Measurements from ENCODE around the gene SLC8A1.
A peak's percentile ranks its signal among the peaks of the same experiment; 100 is the strongest.

SLC8A1 gene

DNA sequence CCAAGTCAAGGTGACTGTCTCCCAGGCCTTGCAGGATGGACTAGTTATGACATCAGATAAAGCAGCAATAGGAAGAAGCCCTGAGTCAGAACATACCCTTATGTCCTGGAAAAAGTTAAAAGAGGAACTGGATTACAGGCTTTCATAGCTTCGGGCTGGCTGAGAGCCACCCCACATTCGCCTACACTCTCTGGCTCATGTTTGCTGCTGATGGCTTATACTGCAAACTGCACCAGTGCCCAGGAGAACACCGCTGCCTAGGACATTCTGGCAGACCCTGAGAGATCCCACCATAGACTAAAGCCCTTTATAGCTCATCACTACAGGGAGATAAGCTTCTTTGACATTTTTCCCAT is 20.3 kb downstream of the SLC8A1 start:
- no peak overlapping the region for H3K4me3 ChIP-seq (ENCODE audit: low read depth, low read length)
- peak; percentile 52 for DNase-seq (ENCODE audit: low read depth)
- TF ChIP-seq POLR2A (IDR thresholded peaks at IDR 0.05; ENCODE audit: extremely low read depth, insufficient read length), result no peak
- TF ChIP-seq, protein P1, sequence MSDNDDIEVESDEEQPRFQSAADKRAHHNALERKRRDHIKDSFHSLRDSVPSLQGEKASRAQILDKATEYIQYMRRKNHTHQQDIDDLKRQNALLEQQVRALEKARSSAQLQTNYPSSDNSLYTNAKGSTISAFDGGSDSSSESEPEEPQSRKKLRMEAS (IDR thresholded peaks at IDR 0.05; ENCODE audit: low read depth, low read length), result no peak
- TF ChIP-seq MYC (IDR thresholded peaks at IDR 0.05; ENCODE audit: low read depth, low read length), result no peak
- no peak for TF ChIP-seq CTCF (IDR thresholded peaks at IDR 0.05; ENCODE audit: low read depth, low read length)

- TF ChIP-seq, protein P1 (IDR thresholded peaks at IDR 0.05; ENCODE audit: low read depth, low read length), result no peak
- TF ChIP-seq POLR2A (IDR thresholded peaks at IDR 0.05; ENCODE audit: extremely low read depth, insufficient read length) (no peak), MYC (IDR thresholded peaks at IDR 0.05; ENCODE audit: low read depth, low read length) (no peak), CTCF (IDR thresholded peaks at IDR 0.05; ENCODE audit: low read depth, low read length) (no peak)
- H3K4me3 ChIP-seq (ENCODE audit: low read depth, low read length), result no peak overlapping the region
- DNase-seq (ENCODE audit: low read depth), result no peak
Measured at GRCh38 chr2:40430776-40431599, 20.9 kb downstream of the SLC8A1 start.

DNA sequence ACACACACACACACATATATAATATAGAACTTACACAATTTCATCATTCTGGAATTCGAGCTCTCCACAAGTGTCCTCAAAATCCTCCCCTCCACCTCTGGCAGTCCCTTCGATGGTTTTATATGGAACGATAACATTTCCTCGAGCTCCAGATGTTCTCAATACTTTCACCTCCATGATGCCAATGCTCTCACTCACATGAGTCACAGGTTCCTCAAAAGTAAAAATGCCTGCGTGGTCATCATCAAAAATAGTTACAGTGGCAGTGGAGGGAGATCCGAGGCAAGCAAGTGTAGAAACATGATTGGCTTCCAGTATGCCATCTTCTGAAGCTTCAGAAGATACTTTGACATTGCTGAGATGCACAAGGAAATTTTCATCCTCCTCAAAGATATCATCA is 23.5 kb downstream of the SLC8A1 start:
- no peak overlapping the region for H3K4me3 ChIP-seq (ENCODE audit: low read depth, low read length)
- no peak for DNase-seq (ENCODE audit: low read depth)
- no peak for TF ChIP-seq CTCF (IDR thresholded peaks at IDR 0.05; ENCODE audit: low read depth, low read length)
- TF ChIP-seq MYC (IDR thresholded peaks at IDR 0.05; ENCODE audit: low read depth, low read length), result no peak
- TF ChIP-seq, protein P1 (IDR thresholded peaks at IDR 0.05; ENCODE audit: low read depth, low read length), result no peak
- no peak for TF ChIP-seq POLR2A (IDR thresholded peaks at IDR 0.05; ENCODE audit: extremely low read depth, insufficient read length)

- DNase-seq (ENCODE audit: low read depth), result no peak
- TF ChIP-seq, protein P1 (IDR thresholded peaks at IDR 0.05; ENCODE audit: low read depth, low read length), result no peak
- TF ChIP-seq CTCF (IDR thresholded peaks at IDR 0.05; ENCODE audit: low read depth, low read length), result no peak
- TF ChIP-seq MYC (IDR thresholded peaks at IDR 0.05; ENCODE audit: low read depth, low read length), result no peak
- TF ChIP-seq POLR2A (IDR thresholded peaks at IDR 0.05; ENCODE audit: extremely low read depth, insufficient read length), result no peak
- no peak overlapping the region for H3K4me3 ChIP-seq (ENCODE audit: low read depth, low read length)
Measured at GRCh38 chr2:40421631-40422297, 30.1 kb downstream of the SLC8A1 start.

DNA sequence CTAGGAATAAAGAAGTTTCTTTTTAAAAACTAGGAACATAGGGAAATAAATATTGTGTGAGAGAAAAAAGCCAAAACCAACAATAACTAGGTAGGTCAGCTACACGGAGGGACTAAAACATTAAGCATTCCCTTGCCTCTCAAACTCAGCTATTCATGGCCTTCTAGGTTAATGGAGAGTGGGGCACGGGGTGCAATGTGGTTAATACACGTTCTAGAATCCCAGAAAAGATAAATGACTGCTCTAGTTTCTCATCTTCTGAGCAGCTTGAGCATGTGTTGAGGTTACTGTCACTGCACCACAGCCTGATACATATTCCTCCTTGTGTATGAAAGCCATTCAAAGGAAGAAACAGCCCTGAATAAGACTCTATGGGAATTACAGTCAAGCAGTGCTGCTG is 31.4 kb downstream of the SLC8A1 start:
- TF ChIP-seq MYC (IDR thresholded peaks at IDR 0.05; ENCODE audit: low read depth, low read length) (no peak), CTCF (IDR thresholded peaks at IDR 0.05; ENCODE audit: low read depth, low read length) (no peak), POLR2A (IDR thresholded peaks at IDR 0.05; ENCODE audit: extremely low read depth, insufficient read length) (no peak)
- TF ChIP-seq, protein P1 (IDR thresholded peaks at IDR 0.05; ENCODE audit: low read depth, low read length), result no peak

More for the DNA sequence above, 31.4 kb downstream of the SLC8A1 start:
- DNase-seq (ENCODE audit: low read depth), result no peak
- no peak overlapping the region for H3K4me3 ChIP-seq (ENCODE audit: low read depth, low read length)
